ENCODE measurements around the gene CCDC196.

DNA sequence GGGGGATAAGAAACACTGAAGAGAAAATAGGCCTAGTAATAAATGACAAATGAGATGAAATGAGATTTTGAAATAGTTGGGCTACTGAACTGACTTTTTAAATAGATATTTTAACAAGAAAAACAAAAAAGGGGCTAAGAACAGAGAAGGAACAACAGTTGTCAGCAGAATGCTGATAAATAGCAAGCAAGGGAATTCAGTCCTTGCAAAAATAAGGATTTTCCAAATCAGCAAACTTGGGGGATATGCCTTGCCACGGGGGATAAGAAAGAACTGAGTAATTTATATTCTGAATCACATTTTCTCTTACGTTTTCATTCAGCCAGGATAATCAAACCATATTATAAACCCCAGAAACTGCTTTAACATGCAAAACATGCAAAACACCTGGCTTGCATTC, 12.9 kb upstream of the CCDC196 start:
- TF ChIP-seq, protein P1, sequence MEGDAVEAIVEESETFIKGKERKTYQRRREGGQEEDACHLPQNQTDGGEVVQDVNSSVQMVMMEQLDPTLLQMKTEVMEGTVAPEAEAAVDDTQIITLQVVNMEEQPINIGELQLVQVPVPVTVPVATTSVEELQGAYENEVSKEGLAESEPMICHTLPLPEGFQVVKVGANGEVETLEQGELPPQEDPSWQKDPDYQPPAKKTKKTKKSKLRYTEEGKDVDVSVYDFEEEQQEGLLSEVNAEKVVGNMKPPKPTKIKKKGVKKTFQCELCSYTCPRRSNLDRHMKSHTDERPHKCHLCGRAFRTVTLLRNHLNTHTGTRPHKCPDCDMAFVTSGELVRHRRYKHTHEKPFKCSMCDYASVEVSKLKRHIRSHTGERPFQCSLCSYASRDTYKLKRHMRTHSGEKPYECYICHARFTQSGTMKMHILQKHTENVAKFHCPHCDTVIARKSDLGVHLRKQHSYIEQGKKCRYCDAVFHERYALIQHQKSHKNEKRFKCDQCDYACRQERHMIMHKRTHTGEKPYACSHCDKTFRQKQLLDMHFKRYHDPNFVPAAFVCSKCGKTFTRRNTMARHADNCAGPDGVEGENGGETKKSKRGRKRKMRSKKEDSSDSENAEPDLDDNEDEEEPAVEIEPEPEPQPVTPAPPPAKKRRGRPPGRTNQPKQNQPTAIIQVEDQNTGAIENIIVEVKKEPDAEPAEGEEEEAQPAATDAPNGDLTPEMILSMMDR (optimal IDR thresholded peaks at IDR 0.05 in 1 of 3, IDR thresholded peaks at IDR 0.05 in 1 of 3, conservative IDR thresholded peaks at IDR 0.05 in 1 of 3; ENCODE audit: extremely low read depth in 1 of 3, insufficient read depth in 2 of 3, low read length in 3 of 3), result no peak
- no peak for TF ChIP-seq EZH2 (IDR thresholded peaks at IDR 0.05; ENCODE audit: low read length)

All from keratinocyte (primary cell).